Activated CD4-positive, alpha-beta T cell treated with anti-CD3 and anti-CD28 coated beads for 48 hours (primary cell): Measurements from ENCODE around the gene PDE9A.
A peak's percentile ranks its signal among the peaks of the same experiment; 100 is the strongest.
"Not testable (repeated sequence)": the region's sequence is repeated elsewhere in the genome, so short reads cannot be mapped to it uniquely, and the experiment has no call there.

Experiments used
- DNase-seq: peaks from one replicate; pipeline ENCODE4 v3.0.0-alpha.2; 2020

PDE9A gene

GRCh38 chr21:42781150-42781970 is 127.9 kb downstream of the PDE9A start:
- no peak for DNase-seq

GRCh38 chr21:42781971-42782722 is 128.7 kb downstream of the PDE9A start:
- DNase-seq = no peak

- DNase-seq = no peak
Measured at GRCh38 chr21:42782723-42783242, 129.4 kb downstream of the PDE9A start.

DNA sequence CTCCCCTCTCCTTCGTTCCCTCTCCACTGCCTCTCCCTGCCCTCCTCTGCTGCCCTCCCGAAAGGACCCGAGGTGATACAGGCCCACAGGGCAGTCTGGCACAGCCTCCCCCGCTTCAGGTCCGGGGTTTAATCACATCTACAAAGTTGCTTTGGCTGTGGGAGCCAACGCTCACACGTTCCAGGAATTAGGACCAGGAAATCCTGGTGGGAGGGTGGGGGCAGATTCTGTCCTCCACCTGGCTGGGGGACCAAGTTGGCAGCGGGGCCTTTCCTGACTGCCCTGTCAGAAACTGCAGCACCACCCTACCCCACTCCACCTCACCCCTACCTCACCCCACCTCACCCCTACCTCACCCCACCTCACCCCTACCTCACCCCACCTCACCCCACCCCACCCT is 130.9 kb downstream of the PDE9A start:
- DNase-seq = peak; percentile 28

DNA sequence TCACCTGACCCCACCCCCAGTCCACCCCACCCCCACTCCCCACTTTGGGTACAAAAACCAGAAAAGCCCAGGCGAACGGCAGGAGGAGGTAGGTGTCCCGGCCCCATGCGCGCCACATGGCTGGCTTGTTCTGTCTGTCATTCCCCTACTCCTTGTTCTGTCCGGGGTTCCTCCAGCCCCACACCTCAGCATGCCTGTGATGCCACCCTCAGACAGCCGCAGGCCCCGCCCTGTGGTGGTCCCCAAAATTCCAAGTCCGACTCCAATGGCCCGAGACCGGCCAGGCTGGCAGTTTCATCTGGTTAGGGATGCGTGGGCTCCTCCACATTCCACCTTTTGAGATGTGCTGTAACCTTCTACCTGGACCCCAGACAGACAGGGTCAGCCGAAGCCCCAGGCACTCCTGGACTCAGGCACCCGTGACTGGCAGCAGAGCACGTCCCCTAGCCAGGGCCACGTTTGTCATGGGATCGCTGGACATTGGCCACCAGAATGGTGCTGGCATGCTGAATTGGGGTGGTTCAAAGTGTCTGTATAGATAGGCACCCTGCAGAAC is 131.6 kb downstream of the PDE9A start:
- no peak for DNase-seq

- no peak for DNase-seq
Measured at GRCh38 chr21:42785666-42786427, 132.4 kb downstream of the PDE9A start.

DNA sequence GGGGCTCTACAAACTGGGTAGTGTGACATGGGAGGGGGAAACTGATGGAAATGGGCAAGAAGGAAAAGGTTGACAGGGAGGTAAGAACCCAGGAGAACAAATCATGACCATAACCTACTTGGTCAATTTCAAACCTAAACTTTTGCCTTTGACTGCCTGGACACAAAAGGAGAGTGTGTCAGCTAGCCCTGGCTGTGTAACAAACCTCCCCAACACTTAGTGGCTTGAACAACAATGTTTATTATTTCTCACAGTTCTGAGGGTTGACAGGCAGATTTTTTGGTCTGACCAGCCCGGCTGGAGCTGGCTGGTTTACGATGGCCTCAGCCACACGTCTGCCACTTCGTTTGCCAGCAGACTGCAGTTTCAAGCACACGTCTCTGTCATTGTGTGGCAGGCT is 133.5 kb downstream of the PDE9A start:
- no peak for DNase-seq

GRCh38 chr21:42787613-42788012 is 134.2 kb downstream of the PDE9A start:
- no peak for DNase-seq

GRCh38 chr21:42790520-42791065 is 137.2 kb downstream of the PDE9A start:
- DNase-seq = no peak

DNA sequence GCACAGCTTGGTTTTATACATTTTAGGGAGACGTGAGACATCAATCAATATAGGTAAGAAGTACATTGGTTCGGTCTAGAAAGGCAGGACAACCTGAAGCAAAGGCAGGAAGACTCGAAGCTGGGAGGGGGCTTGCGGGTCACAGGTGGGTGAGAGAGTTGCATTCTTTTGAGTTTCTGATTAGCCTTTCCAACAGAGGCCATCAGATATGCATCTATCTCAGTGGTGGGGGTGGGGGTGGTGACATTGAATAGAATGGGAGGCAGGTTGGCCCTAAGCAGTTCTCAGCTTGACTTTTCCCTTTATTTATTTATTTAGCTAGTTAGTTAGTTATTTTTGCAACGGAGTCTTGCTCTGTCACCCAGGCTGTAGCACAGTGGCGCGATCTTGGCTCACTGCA is 140.4 kb downstream of the PDE9A start:
- no peak for DNase-seq

- no peak for DNase-seq
Measured at GRCh38 chr21:42794551-42794950, 141.1 kb downstream of the PDE9A start.

GRCh38 chr21:42796327-42797062 is 143.1 kb downstream of the PDE9A start:
- DNase-seq = no peak

DNA sequence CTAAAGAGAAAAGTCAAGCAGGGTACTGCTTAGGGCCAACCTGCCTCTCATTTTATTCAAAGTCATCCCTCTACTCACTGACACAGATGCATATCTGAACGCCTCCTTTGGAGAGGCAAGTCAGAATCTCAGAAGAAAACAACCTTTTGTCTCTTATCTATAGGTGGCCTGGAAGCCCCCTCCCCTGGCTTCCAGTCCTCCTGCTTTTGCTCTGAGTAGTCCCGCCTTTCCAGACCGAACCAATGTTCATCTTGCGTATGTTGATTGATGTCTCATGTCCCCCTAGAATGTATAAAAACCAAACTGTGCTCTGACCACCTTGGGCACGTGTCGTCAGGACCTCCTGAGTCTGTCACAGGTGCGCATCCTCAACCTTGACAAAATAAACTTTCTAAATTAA is 144.1 kb downstream of the PDE9A start:
- DNase-seq = no peak

DNA sequence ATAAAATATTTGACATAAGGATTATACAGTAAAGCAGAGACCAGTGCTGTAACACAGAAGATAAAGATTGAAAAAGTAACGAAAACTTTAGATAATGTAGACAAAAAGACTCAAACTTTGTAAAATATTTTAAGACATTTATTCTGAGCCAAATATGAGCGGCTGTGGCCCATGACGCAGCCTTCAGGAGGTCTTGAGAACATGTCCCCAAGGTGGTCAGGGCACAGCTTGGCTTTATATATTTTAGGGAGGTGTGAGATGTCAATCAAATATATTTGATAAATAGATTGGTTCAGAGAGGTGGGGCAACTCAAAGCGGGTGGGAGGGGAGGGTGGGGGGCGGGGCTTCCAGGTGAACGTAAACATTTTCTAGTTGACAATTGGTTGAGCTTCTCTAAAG is 144.7 kb downstream of the PDE9A start:
- DNase-seq = no peak

- DNase-seq = peak; percentile 52
Measured at GRCh38 chr21:42799516-42799915, 146.1 kb downstream of the PDE9A start.

- DNase-seq = no peak
Measured at GRCh38 chr21:42799948-42800347, 146.5 kb downstream of the PDE9A start.

DNA sequence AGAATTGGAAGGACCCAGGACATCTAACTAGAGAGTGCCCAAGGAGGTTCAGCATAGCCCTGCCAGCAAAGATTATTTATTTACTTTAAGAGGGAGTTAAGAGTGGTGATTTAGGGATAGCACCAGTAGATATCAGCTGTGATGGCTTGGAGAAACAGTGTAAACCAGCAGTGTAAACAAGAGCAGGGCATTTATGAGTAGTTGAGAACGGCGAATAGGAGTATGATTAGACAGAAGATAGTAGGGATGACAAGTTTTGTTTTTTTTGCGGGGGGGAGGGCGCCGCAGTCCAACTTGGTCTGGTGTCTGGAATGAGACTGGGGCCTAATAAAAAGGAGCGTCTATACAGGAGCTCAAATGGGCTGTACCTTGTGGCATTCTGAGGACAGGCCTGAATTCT is 148.2 kb downstream of the PDE9A start:
- DNase-seq = not testable (repeated sequence)

DNA sequence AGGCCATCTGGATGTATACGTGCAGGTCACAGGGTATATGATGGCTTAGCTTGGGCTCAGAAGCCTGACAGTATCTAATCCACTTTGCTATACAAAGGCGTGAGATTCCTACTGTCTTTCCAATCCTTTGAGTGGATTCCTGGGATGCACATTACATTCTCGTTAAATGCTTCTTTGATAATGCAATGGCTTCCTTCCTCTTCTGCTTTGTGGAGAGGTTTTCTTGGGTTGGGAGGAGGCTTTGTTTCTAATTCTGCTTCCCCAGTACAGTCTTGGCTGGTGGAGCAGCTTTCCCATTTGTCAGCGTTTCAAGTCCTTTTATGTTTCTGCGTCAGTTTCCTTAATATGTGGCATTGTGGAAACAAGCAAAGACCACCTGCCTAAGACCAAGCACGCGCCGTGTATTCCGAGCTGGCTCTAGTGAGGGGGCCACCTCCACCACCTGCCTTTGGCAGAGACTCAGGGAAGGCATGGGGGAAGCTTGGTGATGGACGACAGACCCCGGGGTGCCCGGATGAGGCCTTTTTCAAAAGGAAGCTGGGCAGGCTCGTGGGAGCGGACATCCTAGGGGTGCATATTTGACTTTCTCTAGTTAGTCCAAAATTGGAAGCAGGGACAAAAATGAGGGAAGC is 153.2 kb downstream of the PDE9A start:
- no peak for DNase-seq

GRCh38 chr21:42807293-42807895 is 154.0 kb downstream of the PDE9A start:
- DNase-seq = not testable (repeated sequence)

- DNase-seq = no peak
Measured at GRCh38 chr21:42807938-42808613, 154.7 kb downstream of the PDE9A start.
